ENCODE measurements around the gene HNRNPH1. TPM values are rescaled to one million over a fixed set of nuclear protein-coding genes. Genes with fewer than 3 reads are reported as not detected.
"Not testable (repeated sequence)": the region's sequence is repeated elsewhere in the genome, so short reads cannot be mapped to it uniquely, and the experiment has no call there.

The HNRNPH1 gene
- total RNA-seq, 4 donors from 2014 or later: 182 to 474 (median 317) TPM

- intact Hi-C loops (cut with DNase I; ENCODE audit: low total_unique reads): no loop called here
- TF ChIP-seq CTCF (IDR thresholded peaks at IDR 0.05): no peak
- no peak for TF ChIP-seq POLR2A (IDR thresholded peaks at IDR 0.05)
- H3K4me3 ChIP-seq (ENCODE audit: low read depth, poor library complexity, severe bottlenecking): no peak overlapping the region
- DNase-seq (ENCODE audit: low spot score in 2 of 2): no peak
- 89 to 90% methylated on average over 9 of the region's 9 CpGs for WGBS, 2 donors
Measured at GRCh38 chr5:179648410-179648809, 24.9 kb upstream of the HNRNPH1 start.

GRCh38 chr5:179644766-179645165, 21.3 kb upstream of the HNRNPH1 start:
- intact Hi-C loops (cut with DNase I; ENCODE audit: low total_unique reads); H3K4me3 ChIP-seq (ENCODE audit: low read depth, poor library complexity, severe bottlenecking); DNase-seq (ENCODE audit: low spot score in 2 of 2): not testable (repeated sequence)
- 79 to 91% methylated on average over 4 to 5 of the region's 5 CpGs for WGBS, 2 donors

GRCh38 chr5:179643141-179643920, 19.9 kb upstream of the HNRNPH1 start:
- DNase-seq (ENCODE audit: low spot score in 2 of 2); intact Hi-C loops (cut with DNase I; ENCODE audit: low total_unique reads); H3K4me3 ChIP-seq (ENCODE audit: low read depth, poor library complexity, severe bottlenecking): not testable (repeated sequence)
- 85 to 89% methylated on average over 16 of the region's 16 CpGs for WGBS, 2 donors

GRCh38 chr5:179642626-179643025, 19.2 kb upstream of the HNRNPH1 start:
- DNase-seq (ENCODE audit: low spot score in 2 of 2); intact Hi-C loops (cut with DNase I; ENCODE audit: low total_unique reads); H3K4me3 ChIP-seq (ENCODE audit: low read depth, poor library complexity, severe bottlenecking): not testable (repeated sequence)
- WGBS, 2 donors: 82 to 87% methylated on average over 13 to 16 of the region's 17 CpGs

- DNase-seq (ENCODE audit: low spot score in 2 of 2); intact Hi-C loops (cut with DNase I; ENCODE audit: low total_unique reads); H3K4me3 ChIP-seq (ENCODE audit: low read depth, poor library complexity, severe bottlenecking): not testable (repeated sequence)
- WGBS, 2 donors: no CpG with 5 or more reads among the region's 4 CpGs
Measured at GRCh38 chr5:179641745-179642144, 18.3 kb upstream of the HNRNPH1 start.

GRCh38 chr5:179639296-179639695, 15.8 kb upstream of the HNRNPH1 start:
- H3K4me3 ChIP-seq (ENCODE audit: low read depth, poor library complexity, severe bottlenecking); DNase-seq (ENCODE audit: low spot score in 2 of 2); intact Hi-C loops (cut with DNase I; ENCODE audit: low total_unique reads): not testable (repeated sequence)
- 64 to 68% methylated on average over 11 of the region's 11 CpGs for WGBS, 2 donors

- intact Hi-C loops (cut with DNase I; ENCODE audit: low total_unique reads); H3K4me3 ChIP-seq (ENCODE audit: low read depth, poor library complexity, severe bottlenecking); DNase-seq (ENCODE audit: low spot score in 2 of 2): not testable (repeated sequence)
- WGBS, 2 donors: no CpG with 5 or more reads among the region's 49 CpGs
Measured at GRCh38 chr5:179634370-179635172, 11.1 kb upstream of the HNRNPH1 start.

GRCh38 chr5:179633501-179634369, 10.3 kb upstream of the HNRNPH1 start:
- intact Hi-C loops (cut with DNase I; ENCODE audit: low total_unique reads); DNase-seq (ENCODE audit: low spot score in 2 of 2); H3K4me3 ChIP-seq (ENCODE audit: low read depth, poor library complexity, severe bottlenecking): not testable (repeated sequence)
- 53 to 67% methylated on average over 19 to 22 of the region's 38 CpGs for WGBS, 2 donors

- intact Hi-C loops (cut with DNase I; ENCODE audit: low total_unique reads): no loop called here
- no peak overlapping the region for H3K4me3 ChIP-seq (ENCODE audit: low read depth, poor library complexity, severe bottlenecking)
- 77 to 83% methylated on average over 9 of the region's 9 CpGs for WGBS, 2 donors
- TF ChIP-seq CTCF (IDR thresholded peaks at IDR 0.05): no peak
- no peak for TF ChIP-seq POLR2A (IDR thresholded peaks at IDR 0.05)
- DNase-seq (ENCODE audit: low spot score in 2 of 2): no peak
Measured at GRCh38 chr5:179624841-179625271, 1.4 kb upstream of the HNRNPH1 start.
